ENCODE measurements around the gene OR56A3.
"Not testable (repeated sequence)": the region's sequence is repeated elsewhere in the genome, so short reads cannot be mapped to it uniquely, and the experiment has no call there.

The OR56A3 gene

GRCh38 chr11:5941951-5942350 lies at the start of gene OR56A3:
Gene OR56A3 (plus strand): TSS chr11:5942251. CDS start chr11:5947347, 5,096 bp downstream.
- DNase-seq (ENCODE audit: low spot score): no peak

GRCh38 chr11:5892908-5893307 lies 49.1 kb upstream of the OR56A3 start, which contains the start of gene OR52E5:
Gene OR52E5 (plus strand): TSS chr11:5893208. CDS start chr11:5900777, 7,569 bp downstream.
- DNase-seq (ENCODE audit: low spot score): no peak

- no peak for DNase-seq (ENCODE audit: low spot score)
These were observed 42.5 kb upstream of the OR56A3 start for GRCh38 chr11:5899534-5899933.

- DNase-seq (ENCODE audit: low spot score): no peak
These were observed 31.5 kb upstream of the OR56A3 start for GRCh38 chr11:5910540-5910939.

GRCh38 chr11:5922749-5923426 lies 19.2 kb upstream of the OR56A3 start:
- DNase-seq (ENCODE audit: low spot score): no peak

- DNase-seq (ENCODE audit: low spot score): no peak
These were observed 18.6 kb upstream of the OR56A3 start for GRCh38 chr11:5923427-5923776.

GRCh38 chr11:5923794-5924193 lies 18.3 kb upstream of the OR56A3 start:
- no peak for DNase-seq (ENCODE audit: low spot score)

- DNase-seq (ENCODE audit: low spot score): no peak
These were observed 13.8 kb upstream of the OR56A3 start for GRCh38 chr11:5928271-5928670.

GRCh38 chr11:5928811-5929210 lies 13.2 kb upstream of the OR56A3 start:
- no peak for DNase-seq (ENCODE audit: low spot score)

GRCh38 chr11:5929571-5930368 lies 12.3 kb upstream of the OR56A3 start:
- DNase-seq (ENCODE audit: low spot score): no peak

GRCh38 chr11:5930614-5931013 lies 11.4 kb upstream of the OR56A3 start:
- no peak for DNase-seq (ENCODE audit: low spot score)

GRCh38 chr11:5931061-5931460 lies 11.0 kb upstream of the OR56A3 start:
- no peak for DNase-seq (ENCODE audit: low spot score)

- no peak for DNase-seq (ENCODE audit: low spot score)
These were observed 9.4 kb upstream of the OR56A3 start for GRCh38 chr11:5932671-5933070.

GRCh38 chr11:5933116-5933515 lies 8.9 kb upstream of the OR56A3 start:
- no peak for DNase-seq (ENCODE audit: low spot score)

- no peak for DNase-seq (ENCODE audit: low spot score)
These were observed 4.0 kb upstream of the OR56A3 start for GRCh38 chr11:5937868-5938602.

- no peak for DNase-seq (ENCODE audit: low spot score)
These were observed 3.5 kb upstream of the OR56A3 start for GRCh38 chr11:5938603-5938965.

- no peak for DNase-seq (ENCODE audit: low spot score)
These were observed 1.3 kb upstream of the OR56A3 start for GRCh38 chr11:5940748-5941147.

GRCh38 chr11:5955586-5955985 lies 13.5 kb downstream of the OR56A3 start:
- DNase-seq (ENCODE audit: low spot score): no peak

GRCh38 chr11:5960704-5961320 lies 18.8 kb downstream of the OR56A3 start:
- DNase-seq (ENCODE audit: low spot score): not testable (repeated sequence)

- DNase-seq (ENCODE audit: low spot score): no peak
These were observed 24.9 kb downstream of the OR56A3 start for GRCh38 chr11:5966958-5967357.

GRCh38 chr11:5967708-5968107 lies 25.7 kb downstream of the OR56A3 start:
- no peak for DNase-seq (ENCODE audit: low spot score)

GRCh38 chr11:5968394-5968793 lies 26.3 kb downstream of the OR56A3 start, which contains the start of gene OR56A5:
Gene OR56A5 (minus strand): TSS chr11:5968494. CDS start chr11:5968494, 0 bp downstream.
- no peak for DNase-seq (ENCODE audit: low spot score)
